Smooth muscle cell (in vitro differentiated cells): ENCODE measurements around the gene LDLRAP1. TPM values are rescaled to one million over a fixed set of nuclear protein-coding genes. Genes with fewer than 3 reads are reported as not detected.

Source experiments
- DNase-seq: peaks from one replicate; lab custom pipeline; 2025; ENCODE audit not compliant: unreplicated experiment; lab: John Stamatoyannopoulos, UW
- H2AFZ ChIP-seq: fragments of 200-600 bp; sonication (generic); 2 replicates; pipeline ENCODE4 v1.6.0; 2016; ENCODE audit warnings: antibody characterized with exemption, low read depth, mild to moderate bottlenecking
- H3F3A ChIP-seq: fragments of 200-600 bp; sonication (generic); 2 replicates; pipeline ENCODE4 v1.6.0; 2017; ENCODE audit warnings: antibody characterized with exemption, low read depth
- H3K27ac ChIP-seq: fragments of 200-600 bp; sonication (generic); 2 replicates; pipeline ENCODE4 v1.5.1; 2016; ENCODE audit warnings: low read depth, mild to moderate bottlenecking
- H3K27me3 ChIP-seq: fragments of 200-600 bp; sonication (generic); 2 replicates; pipeline ENCODE4 v1.6.1; 2016; ENCODE audit warnings: low read depth, mild to moderate bottlenecking
- H3K36me3 ChIP-seq: fragments of 200-600 bp; sonication (generic); 2 replicates; pipeline ENCODE4 v1.5.1; 2016; ENCODE audit warnings: low read depth
- H3K4me1 ChIP-seq: fragments of 200-600 bp; sonication (generic); 2 replicates; pipeline ENCODE4 v1.5.1; 2016; ENCODE audit warnings: low read depth
- H3K4me2 ChIP-seq: fragments of 200-600 bp; sonication (generic); 2 replicates; pipeline ENCODE4 v1.6.0; 2016; ENCODE audit warnings: mild to moderate bottlenecking
- H3K4me3 ChIP-seq: fragments of 200-600 bp; sonication (generic); 2 replicates; pipeline ENCODE4 v1.5.1; 2016; ENCODE audit warnings: mild to moderate bottlenecking
- H3K79me2 ChIP-seq: fragments of 200-600 bp; sonication (generic); 2 replicates; pipeline ENCODE4 v1.6.0; 2016; ENCODE audit warnings: low read depth, mild to moderate bottlenecking
- H3K9ac ChIP-seq: fragments of 200-600 bp; sonication (generic); 2 replicates; pipeline ENCODE4 v1.6.0; 2016; ENCODE audit warnings: low read depth
- H3K9me3 ChIP-seq: fragments of 200-600 bp; sonication (generic); replicated peaks from 2 replicates; pipeline ENCODE4 v1.5.1; 2016; ENCODE audit warnings: low read depth
- H4K20me1 ChIP-seq: fragments of 200-600 bp; sonication (generic); 2 replicates; pipeline ENCODE4 v1.6.0; 2016; ENCODE audit warnings: low read depth
- CTCF ChIP-seq: fragments of 200-600 bp; sonication (generic); IDR thresholded peaks from 2 replicates; pipeline ENCODE4 v1.5.1; 2017; ENCODE audit warnings: borderline replicate concordance, mild to moderate bottlenecking, antibody characterized with exemption; ENCODE audit not compliant: insufficient read depth, poor library complexity, severe bottlenecking
- WGBS: methylation state at CpG from one replicate; pipeline ENCODE4 v1.1.7; 2016; ENCODE audit warnings: low lambda C conversion rate; 5-methylcytosine and 5-hydroxymethylcytosine counted together
- polyA plus RNA-seq: library from polyadenylated mRNA; unstranded; fragments of >200 nt; fragmentation: Nextera tagmentation; extraction: Ambion mirVana; gene quantifications from 2 replicates; pipeline ENCODE4 v1.2.1, GENCODE V29; 2016
- total RNA-seq: library from RNA; depleted of rRNA; stranded (reverse); fragments of >200 nt; gene quantifications from 2 replicates; pipeline ENCODE4 v1.2.3, GENCODE V29; 2014

The LDLRAP1 gene
- total and polyA plus RNA-seq, 2 experiments from 2014 or later = 19.5 to 39.0 TPM

DNA sequence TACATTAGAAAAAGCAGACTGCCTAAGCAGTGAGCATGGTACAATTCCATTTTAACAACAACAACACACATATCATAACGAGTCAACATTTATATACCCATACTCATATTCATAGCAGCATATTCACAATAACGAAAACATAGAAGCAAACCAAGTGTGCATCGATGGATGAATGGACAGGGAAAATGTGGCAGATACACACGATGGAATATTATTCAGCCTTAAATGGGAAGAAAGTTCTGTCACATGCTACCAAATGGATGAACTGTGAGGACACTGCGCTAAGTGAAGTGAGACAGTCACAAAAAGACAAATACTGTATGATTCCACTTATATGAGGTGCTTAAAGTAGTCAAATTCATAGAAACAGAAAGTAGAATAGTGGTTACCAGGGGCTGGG is 63.7 kb downstream of the LDLRAP1 start:
- H4K20me1 ChIP-seq = no peaks in the 10 kb centered on the region

GRCh38 chr1:25608488-25609178 is 65.2 kb downstream of the LDLRAP1 start:
- H3K27ac ChIP-seq = no peak overlapping the region
- H3K4me3 ChIP-seq = peak overlapping the region; percentile 31
- peaks cover 5% of the 10 kb centered on the region for H3F3A ChIP-seq
- peak; percentile 43 for TF ChIP-seq CTCF
- no peaks in the 10 kb centered on the region for H3K79me2 ChIP-seq
- peak; percentile 37 for DNase-seq
- no peaks in the 10 kb centered on the region for H3K36me3 ChIP-seq
- no peaks in the 10 kb centered on the region for H4K20me1 ChIP-seq
- H3K4me1 ChIP-seq = peaks cover 3% of the 10 kb centered on the region
- peaks cover 10% of the 10 kb centered on the region for H3K27me3 ChIP-seq
- H3K9me3 ChIP-seq = no peaks in the 10 kb centered on the region
- H3K9ac ChIP-seq = no peak overlapping the region
- peak overlapping the region; percentile 82 for H3K4me2 ChIP-seq
- WGBS = 21% methylated on average over 15 of the region's 15 CpGs
- no peak overlapping the region for H2AFZ ChIP-seq

More for the DNA sequence above, 63.7 kb downstream of the LDLRAP1 start:
- Histone ChIP-seq H3K79me2 (no peaks in the 10 kb centered on the region), H3K9ac (no peak overlapping the region), H3K4me2 (no peak overlapping the region), H3K9me3 (no peaks in the 10 kb centered on the region), H2AFZ (no peak overlapping the region), H3K27ac (no peak overlapping the region), H3K4me3 (no peak overlapping the region), H3K27me3 (peaks cover 10% of the 10 kb centered on the region), H3K36me3 (no peaks in the 10 kb centered on the region), H3F3A (peaks cover 5% of the 10 kb centered on the region), H3K4me1 (peaks cover 3% of the 10 kb centered on the region)
- TF ChIP-seq CTCF = no peak
- WGBS = 90% methylated on average over 5 of the region's 5 CpGs
- DNase-seq = no peak

- H3K9me3 ChIP-seq = no peaks in the 10 kb centered on the region
- no peak overlapping the region for H3K4me2 ChIP-seq
- H4K20me1 ChIP-seq = no peaks in the 10 kb centered on the region
- DNase-seq = no peak
- H3K27me3 ChIP-seq = peaks cover 17% of the 10 kb centered on the region
- no peak overlapping the region for H3K4me3 ChIP-seq
- H3K36me3 ChIP-seq = no peaks in the 10 kb centered on the region
- H3K79me2 ChIP-seq = no peaks in the 10 kb centered on the region
- no peak overlapping the region for H3K9ac ChIP-seq
- no peak overlapping the region for H2AFZ ChIP-seq
- TF ChIP-seq CTCF = no peak
- 36% methylated on average over 6 of the region's 6 CpGs for WGBS
- no peak overlapping the region for H3K27ac ChIP-seq
- H3K4me1 ChIP-seq = peaks cover 3% of the 10 kb centered on the region
- H3F3A ChIP-seq = peaks cover 5% of the 10 kb centered on the region
Measured at GRCh38 chr1:25609921-25610320, 66.5 kb downstream of the LDLRAP1 start.
